ENCODE results near the gene TXNRD2.

TXNRD2 gene

GRCh38 chr22:19877626-19878339, 63.8 kb downstream of the TXNRD2 start:
- no peak for DNase-seq (ENCODE audit: low read depth in 2 of 2, low spot score in 1 of 2)

- no peak for DNase-seq (ENCODE audit: low read depth in 2 of 2, low spot score in 1 of 2)
These were observed 64.5 kb downstream of the TXNRD2 start for GRCh38 chr22:19876941-19877625.

GRCh38 chr22:19876314-19876940, 65.2 kb downstream of the TXNRD2 start:
- DNase-seq (ENCODE audit: low read depth in 2 of 2, low spot score in 1 of 2): no peak

- no peak for DNase-seq (ENCODE audit: low read depth in 2 of 2, low spot score in 1 of 2)
These were observed 65.9 kb downstream of the TXNRD2 start for GRCh38 chr22:19875531-19876313.

- no peak for DNase-seq (ENCODE audit: low read depth in 2 of 2, low spot score in 1 of 2)
These were observed 66.5 kb downstream of the TXNRD2 start for GRCh38 chr22:19875061-19875530.

- DNase-seq (ENCODE audit: low read depth in 2 of 2, low spot score in 1 of 2): no peak
These were observed 67.1 kb downstream of the TXNRD2 start for GRCh38 chr22:19874307-19875060.

GRCh38 chr22:19873960-19874306, 67.7 kb downstream of the TXNRD2 start:
- DNase-seq (ENCODE audit: low read depth in 2 of 2, low spot score in 1 of 2): no peak

- DNase-seq (ENCODE audit: low read depth in 2 of 2, low spot score in 1 of 2): no peak
These were observed 68.3 kb downstream of the TXNRD2 start for GRCh38 chr22:19873138-19873959.

GRCh38 chr22:19872779-19873137, 68.9 kb downstream of the TXNRD2 start:
- no peak for DNase-seq (ENCODE audit: low read depth in 2 of 2, low spot score in 1 of 2)

GRCh38 chr22:19871845-19872778, 69.5 kb downstream of the TXNRD2 start:
- DNase-seq (ENCODE audit: low read depth in 2 of 2, low spot score in 1 of 2): no peak

GRCh38 chr22:19871023-19871844, 70.4 kb downstream of the TXNRD2 start:
- no peak for DNase-seq (ENCODE audit: low read depth in 2 of 2, low spot score in 1 of 2)

GRCh38 chr22:19870153-19871022, 71.2 kb downstream of the TXNRD2 start:
- DNase-seq (ENCODE audit: low read depth in 2 of 2, low spot score in 1 of 2): no peak

GRCh38 chr22:19869497-19870152, 72.0 kb downstream of the TXNRD2 start:
- no peak for DNase-seq (ENCODE audit: low read depth in 2 of 2, low spot score in 1 of 2)

GRCh38 chr22:19868773-19869471, 72.7 kb downstream of the TXNRD2 start:
- no peak for DNase-seq (ENCODE audit: low read depth in 2 of 2, low spot score in 1 of 2)

GRCh38 chr22:19868333-19868732, 73.3 kb downstream of the TXNRD2 start:
- DNase-seq (ENCODE audit: low read depth in 2 of 2, low spot score in 1 of 2): no peak

GRCh38 chr22:19867617-19868016, 74.0 kb downstream of the TXNRD2 start:
- DNase-seq (ENCODE audit: low read depth in 2 of 2, low spot score in 1 of 2): no peak

All from stimulated activated CD8-positive, alpha-beta memory T cell treated with anti-CD3 and anti-CD28 coated beads, Interleukin-4, amount 100 ng/mL, for 1 hour (primary cell).